IPS DF 19.7 (cell line): ENCODE results near the gene RNGTT.
"Not testable (repeated sequence)": the region's sequence is repeated elsewhere in the genome, so short reads cannot be mapped to it uniquely, and the experiment has no call there.

Source experiments
- DNase-seq: peaks from one replicate; pipeline ENCODE4 v3.0.0-alpha.2; 2013; ENCODE audit warnings: low read depth, low spot score

The RNGTT gene

GRCh38 chr6:88972504-88973423 is 9.3 kb upstream of the RNGTT start:
- no peak for DNase-seq

- DNase-seq, result no peak
Observed at GRCh38 chr6:88970301-88970700, 6.9 kb upstream of the RNGTT start.

GRCh38 chr6:88969255-88969654 is 5.8 kb upstream of the RNGTT start:
- DNase-seq, result not testable (repeated sequence)

GRCh38 chr6:88967891-88968290 is 4.5 kb upstream of the RNGTT start:
- no peak for DNase-seq

GRCh38 chr6:88965691-88966090 is 2.3 kb upstream of the RNGTT start:
- no peak for DNase-seq

GRCh38 chr6:88964509-88964908 is 1.1 kb upstream of the RNGTT start:
- DNase-seq, result no peak

GRCh38 chr6:88958842-88959241 is 4.6 kb downstream of the RNGTT start:
- DNase-seq, result no peak

- no peak for DNase-seq
Observed at GRCh38 chr6:88953550-88954386, 9.7 kb downstream of the RNGTT start.

- DNase-seq, result no peak
Observed at GRCh38 chr6:88952065-88952704, 11.2 kb downstream of the RNGTT start.

GRCh38 chr6:88945415-88946008 is 17.9 kb downstream of the RNGTT start:
- DNase-seq, result no peak

- no peak for DNase-seq
Observed at GRCh38 chr6:88933521-88933920, 29.9 kb downstream of the RNGTT start.

- not testable (repeated sequence) for DNase-seq
Observed at GRCh38 chr6:88932019-88932418, 31.4 kb downstream of the RNGTT start.

- DNase-seq, result no peak
Observed at GRCh38 chr6:88922775-88923548, 40.5 kb downstream of the RNGTT start.

- DNase-seq, result no peak
Observed at GRCh38 chr6:88921734-88922133, 41.7 kb downstream of the RNGTT start.

- no peak for DNase-seq
Observed at GRCh38 chr6:88920774-88921733, 42.4 kb downstream of the RNGTT start.

- no peak for DNase-seq
Observed at GRCh38 chr6:88920088-88920487, 43.3 kb downstream of the RNGTT start.

GRCh38 chr6:88919032-88919431 is 44.4 kb downstream of the RNGTT start:
- DNase-seq, result no peak

- no peak for DNase-seq
Observed at GRCh38 chr6:88916615-88917208, 46.7 kb downstream of the RNGTT start.

- no peak for DNase-seq
Observed at GRCh38 chr6:88914895-88915598, 48.4 kb downstream of the RNGTT start.
